HG03460 (cell line): ENCODE data around the gene ASPN.

Source experiments
- ATAC-seq: cut with Tn5 transposase; IDR thresholded peaks from one replicate; pipeline ENCODE4 v1.9.1; 2021; ENCODE audit not compliant: unreplicated experiment

Gene ASPN

GRCh38 chr9:92482329-92482728 is at the start of gene ASPN:
Gene ASPN (minus strand): TSS chr9:92482506.
- ATAC-seq = no peak

DNA sequence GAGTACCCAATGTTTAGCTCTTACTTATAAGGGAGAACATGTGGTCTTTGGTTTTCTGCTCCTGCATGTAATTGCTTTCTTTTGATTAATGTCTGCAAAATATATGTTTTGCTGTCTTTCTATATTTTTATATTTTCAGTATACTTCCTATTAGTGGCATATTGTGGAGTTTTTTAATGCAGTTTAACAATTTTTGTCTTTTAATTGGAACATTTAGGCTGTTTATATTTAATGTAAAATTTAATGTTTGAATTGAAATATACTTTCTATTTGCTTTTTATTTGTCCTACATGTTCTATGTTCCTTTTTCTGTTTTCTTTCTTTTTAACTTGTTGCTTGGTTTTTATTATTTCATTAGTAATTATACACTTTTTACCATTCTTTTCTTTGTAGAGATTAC is 48.6 kb upstream of the ASPN start:
- no peak for ATAC-seq

DNA sequence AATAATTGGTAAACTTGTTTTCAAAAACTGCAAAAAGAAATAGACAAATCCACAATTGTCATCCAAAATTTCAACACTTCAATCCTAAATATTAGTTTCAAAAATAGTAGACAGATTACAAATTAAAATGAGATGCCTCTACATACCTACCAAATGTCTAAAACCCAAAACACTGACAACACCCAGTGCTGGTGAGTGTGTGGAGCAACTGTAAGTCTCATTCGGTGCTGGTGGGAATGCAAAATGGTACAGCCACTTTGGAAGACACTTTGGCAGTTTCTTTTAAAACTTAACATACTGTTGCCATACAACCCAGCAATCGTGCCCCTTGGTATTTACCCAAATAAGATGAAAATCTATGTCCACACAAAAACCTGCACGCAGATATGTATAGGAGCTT is 46.8 kb upstream of the ASPN start:
- no peak for ATAC-seq

- no peak for ATAC-seq
Observed at GRCh38 chr9:92528522-92528849, 46.2 kb upstream of the ASPN start.

GRCh38 chr9:92527832-92528521 is 45.7 kb upstream of the ASPN start:
- no peak for ATAC-seq

- ATAC-seq = no peak
Observed at GRCh38 chr9:92527291-92527828, 45.1 kb upstream of the ASPN start.

DNA sequence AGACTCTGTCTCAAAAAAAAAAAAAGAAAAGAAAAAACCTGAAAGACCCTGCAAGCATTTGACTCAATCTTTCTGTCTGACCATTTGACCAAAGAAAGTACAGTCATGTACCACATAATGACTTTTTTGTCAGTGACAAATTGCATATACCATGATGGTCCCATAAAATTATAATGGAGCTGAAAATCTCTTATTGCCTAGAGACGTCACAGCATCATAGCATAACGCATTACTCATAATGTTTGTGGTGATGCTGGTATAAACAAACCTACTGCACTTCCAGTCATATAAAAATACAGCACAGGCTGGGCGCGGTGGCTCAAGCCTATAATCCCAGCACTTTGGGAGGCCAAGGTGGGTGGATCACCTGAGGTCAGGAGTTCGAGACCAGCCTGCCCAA is 43.0 kb upstream of the ASPN start:
- ATAC-seq = no peak

GRCh38 chr9:92524881-92525280 is 42.6 kb upstream of the ASPN start:
- ATAC-seq = no peak

GRCh38 chr9:92522983-92523970 is 41.0 kb upstream of the ASPN start:
- ATAC-seq = no peak

GRCh38 chr9:92520837-92521236 is 38.5 kb upstream of the ASPN start:
- no peak for ATAC-seq

DNA sequence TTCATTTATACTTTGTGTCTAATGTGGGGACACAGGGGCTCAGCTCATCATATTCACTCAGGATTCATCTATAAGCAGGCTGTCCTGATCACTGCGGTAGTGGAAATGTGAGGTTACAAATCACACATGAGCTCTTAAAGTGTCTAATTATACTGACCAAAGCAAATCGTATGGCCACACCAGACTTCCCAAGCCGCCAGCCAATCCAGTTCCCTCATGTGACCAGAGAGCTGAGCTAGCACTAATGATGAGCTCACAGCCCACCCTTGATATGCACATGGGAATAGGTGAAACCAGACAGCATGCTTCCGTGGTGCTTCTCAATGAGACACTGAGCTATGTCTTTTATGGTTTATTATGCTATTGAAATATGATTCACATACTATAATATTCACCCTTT is 35.9 kb upstream of the ASPN start:
- ATAC-seq = no peak

DNA sequence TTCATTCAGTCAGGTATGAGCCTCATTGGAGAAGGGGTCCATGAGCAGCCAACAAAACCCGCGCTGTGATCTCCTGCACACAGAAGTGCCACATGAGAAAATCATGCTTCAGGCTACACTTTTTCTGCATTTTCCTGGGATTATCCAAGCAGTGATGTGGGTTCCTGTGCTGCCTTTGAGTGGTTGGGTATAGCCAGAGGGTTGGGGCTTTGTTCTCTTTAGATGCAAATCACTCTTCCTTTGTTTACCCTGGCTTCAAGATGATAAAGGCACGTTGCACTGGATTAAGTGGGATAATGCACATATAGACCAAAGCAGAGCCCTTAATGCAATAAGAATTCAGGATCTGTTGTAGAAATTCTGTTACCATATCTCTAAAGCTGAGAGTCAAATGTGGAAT is 34.7 kb upstream of the ASPN start:
- ATAC-seq = no peak

- no peak for ATAC-seq
Observed at GRCh38 chr9:92516521-92516920, 34.2 kb upstream of the ASPN start.

DNA sequence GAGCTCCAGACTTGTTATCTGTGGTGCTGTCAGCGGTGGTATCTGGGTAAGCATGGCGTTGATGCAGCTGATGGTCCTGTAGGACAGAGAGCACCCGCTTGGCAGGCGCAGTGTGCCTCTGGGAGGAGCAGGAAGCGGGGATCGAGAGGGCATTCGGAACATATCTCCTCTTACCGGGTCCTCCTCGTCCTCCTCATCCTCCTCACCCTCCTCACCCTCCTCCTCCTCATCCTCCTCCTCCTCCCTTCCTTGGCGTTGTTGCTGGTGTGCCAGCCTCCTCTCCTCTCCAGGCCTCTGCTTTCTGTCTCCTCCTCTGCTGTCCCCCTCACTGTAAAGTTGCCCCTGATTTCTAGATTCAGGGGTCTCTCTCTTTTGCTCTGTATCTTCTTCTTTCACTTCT is 32.3 kb upstream of the ASPN start:
- no peak for ATAC-seq

DNA sequence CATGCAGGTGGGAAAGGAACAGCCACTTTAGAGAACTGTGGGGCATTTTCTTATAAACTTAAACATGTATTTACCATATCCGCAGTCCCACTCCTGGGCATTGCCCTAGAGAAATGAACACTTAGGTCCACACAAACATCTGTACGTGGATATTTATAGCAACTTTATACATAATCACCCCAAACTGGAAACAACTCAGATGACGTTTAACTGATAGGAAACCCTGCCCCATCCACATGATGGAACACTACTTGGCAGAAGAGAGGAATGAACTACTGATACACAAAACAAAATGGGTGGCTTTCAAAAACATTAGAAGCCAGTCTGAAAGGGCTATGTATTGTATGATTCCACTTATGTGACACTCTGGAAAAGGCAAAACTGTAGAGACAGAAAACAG is 31.0 kb upstream of the ASPN start:
- ATAC-seq = no peak

- no peak for ATAC-seq
Observed at GRCh38 chr9:92512622-92513021, 30.3 kb upstream of the ASPN start.

- no peak for ATAC-seq
Observed at GRCh38 chr9:92510747-92511146, 28.4 kb upstream of the ASPN start.

DNA sequence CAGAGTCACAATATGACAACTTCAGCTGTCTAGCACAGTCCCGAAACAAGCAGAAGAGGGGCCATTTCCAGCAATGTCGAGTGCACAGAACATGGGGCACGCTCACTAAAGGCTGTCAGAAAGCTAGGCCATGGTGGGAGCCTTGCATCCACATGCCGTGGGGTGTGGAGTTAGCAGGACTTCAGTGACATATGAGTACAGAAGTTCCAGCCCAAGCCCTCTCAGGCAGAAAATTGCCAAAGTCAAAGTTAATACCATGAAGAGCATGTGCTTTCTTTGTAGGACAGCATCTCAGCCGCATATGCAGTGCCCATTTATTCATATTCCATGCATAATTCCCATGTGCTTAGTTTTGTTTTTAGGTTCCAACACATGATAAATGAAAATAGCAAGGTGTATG is 26.7 kb upstream of the ASPN start:
- ATAC-seq = no peak

GRCh38 chr9:92508018-92508820 is 25.9 kb upstream of the ASPN start:
- no peak for ATAC-seq

- no peak for ATAC-seq
Observed at GRCh38 chr9:92507496-92507895, 25.2 kb upstream of the ASPN start.

- ATAC-seq = no peak
Observed at GRCh38 chr9:92507005-92507404, 24.7 kb upstream of the ASPN start.
